Stomach (tissue), 19 donors: ENCODE data around the gene BANP. TPM values are rescaled to one million over a fixed set of nuclear protein-coding genes. Genes with fewer than 3 reads are reported as not detected.
"Not testable (repeated sequence)": the region's sequence is repeated elsewhere in the genome, so short reads cannot be mapped to it uniquely, and the experiment has no call there.

Experiments used
- DNase-seq, 2 donors: peaks; one replicate each; pipeline versions ENCODE4 v3.0.0 to v3.0.0-alpha.2; 2013 to 2019
- H3K27ac ChIP-seq, 5 donors: fragments of 200-600 bp in 4 of 5; sonication (generic) in 4 of 5; one replicate each; pipeline ENCODE4 v1.5.1; 2013 to 2019; ENCODE audit warnings: mild to moderate bottlenecking in 1 of 5, moderate library complexity in 1 of 5
- H3K27me3 ChIP-seq, 3 donors: fragments of 200-600 bp; sonication (generic); one replicate each; pipeline ENCODE4 v1.5.1; 2017 to 2019; ENCODE audit warnings: mixed run types in 1 of 3
- H3K36me3 ChIP-seq, 4 donors: fragments of 200-600 bp; sonication (generic); 1 replicate in 3 of 4; 2 replicates in 1 of 4; pipeline ENCODE4 v1.5.1; 2016 to 2019
- H3K4me1 ChIP-seq, 4 donors: fragments of 200-600 bp; sonication (generic); one replicate each; pipeline ENCODE4 v1.5.1; 2016 to 2019
- H3K4me3 ChIP-seq, 4 donors: fragments of 200-600 bp; sonication (generic) in 3 of 4; one replicate each; pipeline ENCODE4 v1.5.1; 2016 to 2019; ENCODE audit warnings: mild to moderate bottlenecking in 1 of 4
- H3K9me3 ChIP-seq, 4 donors: fragments of 200-600 bp; sonication (generic); one replicate each; pipeline ENCODE4 v1.5.1; 2016 to 2019
- EP300 ChIP-seq: sonication (generic); formaldehyde crosslinking; IDR thresholded peaks from one replicate; pipeline ENCODE4 v1.6.1; 2017; ENCODE audit warnings: antibody characterized with exemption
- POLR2A ChIP-seq, 4 donors: fragments of 450-650 bp; IDR thresholded peaks; one replicate each; pipeline ENCODE4 v1.6.1; 2016; ENCODE audit warnings: antibody characterized with exemption in 4 of 4, control low read depth in 2 of 4, mild to moderate bottlenecking in 1 of 4, moderate library complexity in 1 of 4
- POLR2AphosphoS5 ChIP-seq, 3 donors: sonication (generic); formaldehyde crosslinking; IDR thresholded peaks; one replicate each; pipeline ENCODE4 v1.6.1; 2016; ENCODE audit warnings: antibody characterized with exemption in 3 of 3
- WGBS, 5 donors: extraction: QIAGEN DNeasy Blood & Tissue Kit in 3 of 5; methylation state at CpG; one replicate each; pipeline versions ENCODE4 v1.1.5 to v1.1.7; 2013 to 2018; 5-methylcytosine and 5-hydroxymethylcytosine counted together
- intact Hi-C: fragments of 100-400 bp; cut with DNase I; formaldehyde crosslinking; loops from one replicate; pipeline ENCODE4 v1.15.1; 2023; ENCODE audit warnings: low total_unique reads
- long read RNA-seq, 10 donors: transcript quantifications; one replicate each; lab custom pipeline, GENCODE V29; 2026
- polyA plus RNA-seq, 3 donors: library from polyadenylated mRNA; stranded (reverse); fragments of 200-250 nt; gene quantifications; one replicate each; pipeline ENCODE4 v1.2.3, GENCODE V29; 2013
- total RNA-seq, 5 donors: library from RNA; depleted of rRNA; stranded (reverse); fragments of >200 nt; gene quantifications; one replicate each; pipeline versions ENCODE4 v1.1.0 to v1.2.3, GENCODE V29; 2014 to 2016
- TF ChIP-seq, protein P1 (sequence below), 7 experiments: fragments of 450-650 bp in 4 of 7; fragments of 200-600 bp in 3 of 7; sonication (generic) in 3 of 7; IDR thresholded peaks; one replicate each; pipeline ENCODE4 v1.5.1; 2016 to 2019; ENCODE audit warnings: antibody characterized with exemption in 7 of 7, control low read depth in 2 of 7, mild to moderate bottlenecking in 1 of 7
- donor health status: healthy with polysubstance abuse.
- donor health status: Bipolar disorder and iron deficiency.
- donor health status: healthy.

Gene BANP, protein sequence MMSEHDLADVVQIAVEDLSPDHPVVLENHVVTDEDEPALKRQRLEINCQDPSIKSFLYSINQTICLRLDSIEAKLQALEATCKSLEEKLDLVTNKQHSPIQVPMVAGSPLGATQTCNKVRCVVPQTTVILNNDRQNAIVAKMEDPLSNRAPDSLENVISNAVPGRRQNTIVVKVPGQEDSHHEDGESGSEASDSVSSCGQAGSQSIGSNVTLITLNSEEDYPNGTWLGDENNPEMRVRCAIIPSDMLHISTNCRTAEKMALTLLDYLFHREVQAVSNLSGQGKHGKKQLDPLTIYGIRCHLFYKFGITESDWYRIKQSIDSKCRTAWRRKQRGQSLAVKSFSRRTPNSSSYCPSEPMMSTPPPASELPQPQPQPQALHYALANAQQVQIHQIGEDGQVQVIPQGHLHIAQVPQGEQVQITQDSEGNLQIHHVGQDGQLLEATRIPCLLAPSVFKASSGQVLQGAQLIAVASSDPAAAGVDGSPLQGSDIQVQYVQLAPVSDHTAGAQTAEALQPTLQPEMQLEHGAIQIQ
- total RNA-seq (100 to 1,000 TPM in 1 of 5 donors, 10 to 100 TPM in 4; 17.4 to 144 (median 71.2) TPM), polyA plus RNA-seq (10 to 100 TPM in 1 of 3 donors, 1 to 10 TPM in 2; 6.0 to 10.3 (median 7.5) TPM)
- long read RNA-seq, donor 1 = 0 reads
- long read RNA-seq, donor 2, partial matches to known transcripts = 0 of 3 reads
- long read RNA-seq, donor 2, other reads (novel, unspliced or antisense) = 0 of 3 reads
- long read RNA-seq, donor 3, partial matches to known transcripts = 0 of 2 reads
- long read RNA-seq, donor 3, other reads (novel, unspliced or antisense) = 0 of 2 reads
- long read RNA-seq, donor 4 = 0 reads
- long read RNA-seq, donor 5 = 0 reads
- long read RNA-seq, donor 6, partial matches to known transcripts = 0 of 3 reads
- long read RNA-seq, donor 6, other reads (novel, unspliced or antisense) = 0 of 3 reads
- long read RNA-seq, donor 7, partial matches to known transcripts = 0 of 1 reads
- long read RNA-seq, donor 7, other reads (novel, unspliced or antisense) = 0 of 1 reads
- long read RNA-seq, donor 8, partial matches to known transcripts = 0 of 1 reads
- long read RNA-seq, donor 8, other reads (novel, unspliced or antisense) = 0 of 1 reads
- long read RNA-seq, donor 9, partial matches to known transcripts = 0 of 1 reads
- long read RNA-seq, donor 9, other reads (novel, unspliced or antisense) = 0 of 1 reads
- long read RNA-seq, donor 10, partial matches to known transcripts = 0 of 1 reads
- long read RNA-seq, donor 10, other reads (novel, unspliced or antisense) = 0 of 1 reads

DNA sequence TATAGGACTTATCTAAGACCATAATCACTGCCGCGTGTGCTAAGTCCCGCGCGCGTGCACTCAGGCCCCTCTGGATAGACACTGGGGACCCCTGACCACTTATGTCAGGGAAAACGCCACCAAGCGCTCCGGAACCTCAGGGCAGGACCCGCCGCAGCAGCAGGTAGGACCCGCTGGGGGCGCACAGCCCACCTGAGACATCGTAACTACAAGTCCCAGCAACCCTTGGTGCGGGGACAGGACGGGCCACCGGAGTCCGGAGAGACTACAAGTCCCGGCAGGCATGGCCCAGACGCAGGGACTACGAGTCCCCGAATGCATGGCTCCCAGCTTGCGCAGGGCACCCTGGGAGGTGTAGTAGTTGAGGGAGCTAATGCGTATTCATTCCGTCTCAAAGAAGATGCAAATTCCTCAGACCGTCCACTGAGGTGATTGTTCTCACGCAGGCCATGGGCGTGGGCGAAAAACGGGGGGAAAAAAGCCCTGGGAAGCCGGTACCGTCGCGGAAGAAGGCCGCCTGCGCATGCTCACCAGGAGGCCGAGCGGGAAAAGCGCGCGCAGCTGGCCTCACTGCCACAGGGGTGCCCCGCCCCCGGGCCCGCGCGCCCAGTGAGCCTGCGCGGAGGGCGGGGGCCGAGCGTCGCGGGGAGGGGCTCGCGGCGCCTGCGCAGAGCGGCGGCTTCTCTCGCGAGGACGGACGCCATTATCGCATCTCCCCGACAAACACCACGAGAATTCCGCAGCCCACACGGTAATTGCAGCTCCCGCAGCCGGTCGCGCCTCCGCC lies at the start of gene BANP:
Gene BANP, plus strand, starts transcription at position 670 of the 787 bp plus-strand sequence. CDS start 23,682 bp downstream, outside the sequence.
- Histone ChIP-seq H3K27ac (peak within 1 kb of the TSS; percentile 92 to 97 (median 95)), H3K36me3 (peaks cover 0 to 10% (median 4%) of the 10 kb centered on the region in 4 donors), H3K27me3 (no peaks in the 10 kb centered on the region), H3K4me1 (peaks cover 33 to 56% (median 47%) of the 10 kb centered on the region in 4 donors), H3K9me3 (no peaks in the 10 kb centered on the region), H3K4me3 (peak within 1 kb of the TSS; percentile 70 to 98 (median 84))
- peak; percentile 98 to 99 for DNase-seq
- TF ChIP-seq POLR2A (IDR thresholded peaks at IDR 0.05) (no peak), EP300 (peak; percentile 29), POLR2AphosphoS5 (IDR thresholded peaks at IDR 0.05) (peak; percentile 51 to 90 (median 81))
- TF ChIP-seq, protein P1, sequence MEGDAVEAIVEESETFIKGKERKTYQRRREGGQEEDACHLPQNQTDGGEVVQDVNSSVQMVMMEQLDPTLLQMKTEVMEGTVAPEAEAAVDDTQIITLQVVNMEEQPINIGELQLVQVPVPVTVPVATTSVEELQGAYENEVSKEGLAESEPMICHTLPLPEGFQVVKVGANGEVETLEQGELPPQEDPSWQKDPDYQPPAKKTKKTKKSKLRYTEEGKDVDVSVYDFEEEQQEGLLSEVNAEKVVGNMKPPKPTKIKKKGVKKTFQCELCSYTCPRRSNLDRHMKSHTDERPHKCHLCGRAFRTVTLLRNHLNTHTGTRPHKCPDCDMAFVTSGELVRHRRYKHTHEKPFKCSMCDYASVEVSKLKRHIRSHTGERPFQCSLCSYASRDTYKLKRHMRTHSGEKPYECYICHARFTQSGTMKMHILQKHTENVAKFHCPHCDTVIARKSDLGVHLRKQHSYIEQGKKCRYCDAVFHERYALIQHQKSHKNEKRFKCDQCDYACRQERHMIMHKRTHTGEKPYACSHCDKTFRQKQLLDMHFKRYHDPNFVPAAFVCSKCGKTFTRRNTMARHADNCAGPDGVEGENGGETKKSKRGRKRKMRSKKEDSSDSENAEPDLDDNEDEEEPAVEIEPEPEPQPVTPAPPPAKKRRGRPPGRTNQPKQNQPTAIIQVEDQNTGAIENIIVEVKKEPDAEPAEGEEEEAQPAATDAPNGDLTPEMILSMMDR (IDR thresholded peaks at IDR 0.05) = peak in 4 of 7 experiments; percentile 15 to 66 (median 51)
- 0 to 1% (median 0%) methylated on average over 30 to 73 of the region's 73 CpGs for WGBS, 5 donors
- intact Hi-C loops = no loop called here

DNA sequence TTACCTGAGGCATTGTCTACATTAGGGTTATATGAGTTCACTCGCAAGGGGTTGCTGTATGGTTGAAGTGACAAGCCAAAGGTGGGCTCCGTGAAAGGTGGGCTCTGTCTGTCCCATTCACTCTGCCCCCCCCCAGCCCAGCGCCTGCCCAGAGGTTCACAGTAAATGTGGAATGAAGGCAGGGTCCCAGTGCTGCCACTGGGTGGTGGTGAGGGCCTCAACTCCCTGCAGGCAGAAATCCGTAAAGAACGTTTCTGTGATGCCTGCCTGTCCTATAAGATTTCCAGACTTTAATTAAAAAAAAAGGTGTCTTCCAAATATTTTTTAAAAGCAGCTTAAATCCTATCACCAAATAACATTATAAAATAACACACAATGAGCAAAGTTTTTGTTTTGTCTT lies 46.3 kb upstream of the BANP start:
- DNase-seq, intact Hi-C loops, H3K4me3 ChIP-seq, H3K27ac ChIP-seq, H3K36me3 ChIP-seq, H3K9me3 ChIP-seq: not testable (repeated sequence)
- 78 to 89% (median 85%) methylated on average over 3 to 5 of the region's 5 CpGs for WGBS, 5 donors
- Histone ChIP-seq H3K27me3 (peaks cover 0 to 12% (median 0%) of the 10 kb centered on the region in 3 donors), H3K4me1 (peaks cover 0 to 10% (median 4%) of the 10 kb centered on the region in 4 donors)

DNA sequence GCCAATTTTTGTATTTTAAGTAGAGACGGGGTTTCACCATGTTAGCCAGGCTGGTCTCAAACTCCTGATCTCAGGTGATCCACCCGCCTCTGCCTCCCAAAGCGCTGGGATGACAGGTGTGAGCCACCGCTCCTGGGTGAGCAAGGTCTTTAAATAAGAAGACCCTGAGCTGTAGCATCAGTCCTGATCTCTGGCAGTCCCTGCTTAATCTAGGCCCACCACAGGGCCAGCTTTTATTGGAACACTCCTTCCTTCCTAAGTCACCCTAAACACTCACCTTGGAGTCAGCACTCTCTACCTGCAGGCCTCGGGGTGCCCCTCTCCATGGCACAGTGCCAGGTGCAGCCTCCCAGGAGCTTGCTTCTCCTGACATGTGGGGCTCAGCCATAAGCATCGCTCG lies 45.7 kb upstream of the BANP start:
- H3K36me3 ChIP-seq, H3K9me3 ChIP-seq, DNase-seq, H3K4me3 ChIP-seq, intact Hi-C loops, H3K27ac ChIP-seq: not testable (repeated sequence)
- Histone ChIP-seq H3K4me1 (peaks cover 0 to 13% (median 4%) of the 10 kb centered on the region in 4 donors), H3K27me3 (peaks cover 0 to 12% (median 0%) of the 10 kb centered on the region in 3 donors)
- WGBS, 5 donors = 88 to 94% (median 90%) methylated on average over 6 to 7 of the region's 7 CpGs

DNA sequence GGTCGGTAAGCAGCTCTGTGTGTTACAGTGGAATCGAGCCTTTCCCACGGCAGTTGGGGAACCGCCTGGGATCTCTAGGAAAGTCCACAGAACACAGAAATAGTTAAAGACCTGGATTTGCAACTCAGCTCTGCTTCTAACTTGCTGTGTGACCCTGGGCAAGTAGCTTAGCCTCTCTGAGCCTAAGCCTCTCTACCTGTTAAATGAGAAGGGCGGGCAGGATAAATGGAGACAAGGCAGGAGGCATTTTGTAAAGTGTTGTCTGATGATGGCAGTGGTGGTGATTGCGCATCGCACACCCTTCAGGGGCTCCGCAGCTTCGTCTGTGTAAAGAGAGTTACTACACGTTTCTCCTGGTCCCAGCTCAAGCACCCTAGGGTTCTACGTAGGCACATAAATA lies 43.1 kb upstream of the BANP start:
- peaks cover 0 to 12% (median 0%) of the 10 kb centered on the region in 3 donors for H3K27me3 ChIP-seq
- 90 to 94% (median 92%) methylated on average over 11 of the region's 11 CpGs for WGBS, 5 donors

DNA sequence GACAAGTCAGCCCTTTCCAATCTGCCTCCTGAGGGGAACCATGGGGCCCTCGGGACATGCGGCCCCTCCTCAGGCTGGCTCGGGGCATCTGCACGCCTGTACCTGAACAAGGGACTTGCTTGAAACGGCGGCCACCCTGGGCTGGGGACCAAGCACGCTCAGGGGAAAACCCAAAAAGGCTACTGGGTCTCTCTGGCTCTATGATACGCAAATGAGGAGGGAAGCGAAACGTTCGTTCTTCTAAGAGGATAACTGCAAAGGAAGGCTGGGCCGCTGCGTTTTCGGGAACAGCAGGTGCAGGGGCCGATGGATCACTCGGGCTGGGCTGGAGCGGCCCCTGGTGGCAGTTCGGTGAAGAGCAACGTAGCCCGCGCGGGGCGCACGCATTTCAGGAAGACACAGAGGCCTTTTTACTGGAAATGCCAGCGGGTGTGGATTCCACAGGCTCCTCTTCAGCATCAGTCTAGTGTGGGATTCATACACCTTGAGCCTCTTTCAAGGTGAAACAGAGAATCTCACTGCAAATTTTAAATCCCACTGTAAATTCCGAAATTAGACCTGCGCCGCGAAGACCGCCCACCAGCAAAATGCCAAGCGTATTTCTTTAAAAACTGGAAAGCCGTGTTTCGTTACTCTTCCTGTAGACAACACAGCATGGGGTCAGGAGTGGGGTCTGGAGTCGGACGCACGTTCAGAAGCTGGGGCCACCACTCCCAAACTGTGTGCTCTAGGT lies 41.9 kb upstream of the BANP start:
- H3K36me3 ChIP-seq, H3K4me3 ChIP-seq, H3K27ac ChIP-seq, intact Hi-C loops, H3K9me3 ChIP-seq: not testable (repeated sequence)
- TF ChIP-seq, protein P1 (IDR thresholded peaks at IDR 0.05) = peak in 5 of 7 experiments; percentile 58 to 91 (median 88)
- WGBS, 5 donors = 34 to 40% (median 37%) methylated on average over 35 to 36 of the region's 36 CpGs
- Histone ChIP-seq H3K4me1 (peaks cover 0 to 22% (median 6%) of the 10 kb centered on the region in 4 donors), H3K27me3 (peaks cover 0 to 20% (median 0%) of the 10 kb centered on the region in 3 donors)
- peak; percentile 85 to 86 for DNase-seq

More for the DNA sequence above, 43.1 kb upstream of the BANP start:
- intact Hi-C loops, H3K27ac ChIP-seq, DNase-seq, H3K36me3 ChIP-seq, H3K9me3 ChIP-seq, H3K4me3 ChIP-seq: not testable (repeated sequence)
- H3K4me1 ChIP-seq = peaks cover 0 to 22% (median 6%) of the 10 kb centered on the region in 4 donors
